ENCODE results near the gene HDAC4.

HDAC4 gene

GRCh38 chr2:239160226-239161143 lies 240.3 kb downstream of the HDAC4 start:
- TF ChIP-seq, protein P1, sequence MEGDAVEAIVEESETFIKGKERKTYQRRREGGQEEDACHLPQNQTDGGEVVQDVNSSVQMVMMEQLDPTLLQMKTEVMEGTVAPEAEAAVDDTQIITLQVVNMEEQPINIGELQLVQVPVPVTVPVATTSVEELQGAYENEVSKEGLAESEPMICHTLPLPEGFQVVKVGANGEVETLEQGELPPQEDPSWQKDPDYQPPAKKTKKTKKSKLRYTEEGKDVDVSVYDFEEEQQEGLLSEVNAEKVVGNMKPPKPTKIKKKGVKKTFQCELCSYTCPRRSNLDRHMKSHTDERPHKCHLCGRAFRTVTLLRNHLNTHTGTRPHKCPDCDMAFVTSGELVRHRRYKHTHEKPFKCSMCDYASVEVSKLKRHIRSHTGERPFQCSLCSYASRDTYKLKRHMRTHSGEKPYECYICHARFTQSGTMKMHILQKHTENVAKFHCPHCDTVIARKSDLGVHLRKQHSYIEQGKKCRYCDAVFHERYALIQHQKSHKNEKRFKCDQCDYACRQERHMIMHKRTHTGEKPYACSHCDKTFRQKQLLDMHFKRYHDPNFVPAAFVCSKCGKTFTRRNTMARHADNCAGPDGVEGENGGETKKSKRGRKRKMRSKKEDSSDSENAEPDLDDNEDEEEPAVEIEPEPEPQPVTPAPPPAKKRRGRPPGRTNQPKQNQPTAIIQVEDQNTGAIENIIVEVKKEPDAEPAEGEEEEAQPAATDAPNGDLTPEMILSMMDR (IDR thresholded peaks at IDR 0.05), result no peak
- no peak for TF ChIP-seq ZFX (IDR thresholded peaks at IDR 0.05; ENCODE audit: borderline replicate concordance)
- H3K27ac ChIP-seq, result no peak overlapping the region

GRCh38 chr2:239159476-239159911 lies 241.3 kb downstream of the HDAC4 start:
- no peak for TF ChIP-seq ZFX (IDR thresholded peaks at IDR 0.05; ENCODE audit: borderline replicate concordance)
- TF ChIP-seq, protein P1 (IDR thresholded peaks at IDR 0.05), result no peak
- no peak overlapping the region for H3K27ac ChIP-seq

DNA sequence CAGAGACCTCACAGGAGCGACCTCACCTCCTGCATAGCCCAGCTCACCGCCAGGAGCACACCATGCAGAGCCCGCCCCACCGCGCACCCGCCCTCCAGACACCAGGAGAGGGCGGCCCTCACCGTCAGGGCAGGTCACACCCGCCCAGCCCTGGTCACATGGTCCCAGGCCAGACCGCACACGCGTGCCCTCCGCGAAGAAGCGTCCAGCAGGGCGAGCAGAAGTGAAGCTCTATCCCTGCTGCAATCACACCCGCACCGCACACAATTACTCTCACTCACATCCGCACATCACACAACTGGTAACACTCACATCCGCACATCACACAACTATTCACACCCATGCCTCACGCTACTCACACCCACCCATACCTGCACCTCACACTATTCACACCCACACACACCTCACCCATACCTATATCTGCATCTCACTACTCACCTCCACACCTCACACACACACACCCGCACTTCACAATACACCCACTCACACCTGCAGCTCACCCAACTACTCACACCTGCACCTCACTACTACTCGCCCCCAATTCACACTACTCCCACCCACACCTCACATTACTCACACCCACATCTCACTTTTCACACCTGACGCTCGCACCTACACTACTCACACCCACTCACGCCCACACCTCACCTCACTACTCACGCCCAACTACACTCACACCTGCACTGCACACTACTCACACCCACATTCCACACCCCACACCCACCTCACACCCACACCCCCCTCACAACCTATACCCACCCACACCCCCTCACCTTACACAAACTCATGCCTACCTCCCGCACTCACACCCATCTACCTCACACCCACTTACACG lies 242.0 kb downstream of the HDAC4 start:
- TF ChIP-seq, protein P1 (IDR thresholded peaks at IDR 0.05), result no peak
- no peak for TF ChIP-seq ZFX (IDR thresholded peaks at IDR 0.05; ENCODE audit: borderline replicate concordance)
- no peak overlapping the region for H3K27ac ChIP-seq

- no peak for TF ChIP-seq ZFX (IDR thresholded peaks at IDR 0.05; ENCODE audit: borderline replicate concordance)
- TF ChIP-seq, protein P1 (IDR thresholded peaks at IDR 0.05), result no peak
- 0 out of 2 replicates have a peak overlapping the region, but pooled peaks have one; percentile 5 for H3K27ac ChIP-seq
Measured at GRCh38 chr2:239157771-239158170, 243.0 kb downstream of the HDAC4 start.

DNA sequence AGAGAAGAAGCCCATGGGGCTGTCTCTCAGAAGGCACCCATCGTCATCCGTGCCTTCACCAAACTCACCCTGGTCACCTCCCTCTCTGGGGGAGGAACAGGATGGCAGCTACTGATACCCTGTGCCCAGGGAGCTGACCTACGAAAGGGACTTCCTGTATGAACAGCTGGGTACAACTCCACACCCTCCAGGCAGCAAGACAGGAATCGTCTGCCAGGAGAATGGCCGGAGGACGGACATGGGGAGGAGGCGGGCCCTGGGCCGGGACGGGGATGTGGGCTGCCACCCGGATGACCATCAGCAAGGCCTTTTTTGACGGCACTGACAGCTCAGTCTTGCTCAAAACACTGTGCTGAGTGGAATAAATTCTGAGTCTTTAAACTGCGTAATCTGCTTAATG lies 243.6 kb downstream of the HDAC4 start:
- TF ChIP-seq ZFX (IDR thresholded peaks at IDR 0.05; ENCODE audit: borderline replicate concordance), result no peak
- TF ChIP-seq, protein P1 (IDR thresholded peaks at IDR 0.05), result no peak
- 0 out of 2 replicates have a peak overlapping the region, but pooled peaks have one; percentile 5 for H3K27ac ChIP-seq

DNA sequence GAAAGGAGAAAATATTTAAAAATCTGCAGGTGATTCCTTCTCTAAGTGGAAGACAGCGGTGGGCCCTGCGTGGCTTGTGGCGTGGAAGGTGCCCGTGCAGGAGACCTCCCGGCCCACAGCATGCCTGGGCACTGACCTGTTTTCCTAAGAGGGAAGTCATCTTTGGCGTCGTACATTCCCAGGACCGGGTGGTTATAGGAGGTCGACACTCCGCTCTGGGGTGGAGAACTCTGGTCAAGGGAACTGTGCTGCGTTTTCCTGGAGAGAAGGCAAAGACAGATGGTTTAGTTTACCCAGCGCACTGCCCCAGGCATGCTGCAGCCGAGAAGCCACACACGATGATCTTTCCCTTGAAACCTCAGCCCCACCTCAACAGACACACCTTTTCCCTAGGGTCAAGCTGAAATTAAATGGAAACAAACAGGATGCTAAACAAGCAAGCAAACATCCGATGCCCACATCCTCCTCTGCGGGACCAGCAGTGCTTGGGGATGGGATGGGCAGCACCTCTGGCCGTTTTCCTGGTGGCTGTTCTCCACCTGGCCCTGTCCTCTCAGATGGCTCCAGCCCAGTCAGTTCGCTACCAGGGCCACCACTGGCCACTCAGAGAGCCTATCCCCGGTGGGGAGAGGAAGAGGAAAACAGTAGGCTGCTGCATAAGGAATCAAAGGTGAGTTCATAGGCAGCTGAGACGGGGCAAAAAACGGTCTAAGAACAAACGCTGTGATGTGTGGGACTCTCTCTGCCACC lies 244.1 kb downstream of the HDAC4 start:
- TF ChIP-seq, protein P1 (IDR thresholded peaks at IDR 0.05), result no peak
- no peak for TF ChIP-seq ZFX (IDR thresholded peaks at IDR 0.05; ENCODE audit: borderline replicate concordance)
- H3K27ac ChIP-seq, result no peak overlapping the region

Data from 22Rv1 (cell line).